Measurements from ENCODE around the gene ATP5PO.

Gene ATP5PO

DNA sequence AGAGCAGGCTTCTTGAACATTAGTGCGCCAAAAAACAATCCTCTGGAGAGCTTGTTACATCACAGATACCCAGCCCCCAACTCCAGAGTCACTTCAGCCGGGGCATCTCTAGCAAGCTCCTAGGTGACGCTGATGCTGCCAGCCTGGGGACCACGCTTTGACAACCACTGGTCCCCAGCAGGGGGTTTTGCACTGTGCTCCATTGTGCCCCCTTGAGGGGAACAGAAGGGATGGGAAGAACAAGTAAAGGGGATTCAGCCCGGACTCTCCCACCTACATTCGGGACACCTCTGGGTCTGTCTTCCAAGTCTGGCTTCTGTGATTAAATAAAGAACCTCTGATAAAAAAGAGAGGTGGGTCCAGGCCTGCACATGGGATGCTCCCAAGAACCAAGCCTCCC is 60.4 kb downstream of the ATP5PO start:
- ChIA-PET CTCF (no interaction called here), POLR2A (no interaction called here)
- TF ChIP-seq, protein P1, sequence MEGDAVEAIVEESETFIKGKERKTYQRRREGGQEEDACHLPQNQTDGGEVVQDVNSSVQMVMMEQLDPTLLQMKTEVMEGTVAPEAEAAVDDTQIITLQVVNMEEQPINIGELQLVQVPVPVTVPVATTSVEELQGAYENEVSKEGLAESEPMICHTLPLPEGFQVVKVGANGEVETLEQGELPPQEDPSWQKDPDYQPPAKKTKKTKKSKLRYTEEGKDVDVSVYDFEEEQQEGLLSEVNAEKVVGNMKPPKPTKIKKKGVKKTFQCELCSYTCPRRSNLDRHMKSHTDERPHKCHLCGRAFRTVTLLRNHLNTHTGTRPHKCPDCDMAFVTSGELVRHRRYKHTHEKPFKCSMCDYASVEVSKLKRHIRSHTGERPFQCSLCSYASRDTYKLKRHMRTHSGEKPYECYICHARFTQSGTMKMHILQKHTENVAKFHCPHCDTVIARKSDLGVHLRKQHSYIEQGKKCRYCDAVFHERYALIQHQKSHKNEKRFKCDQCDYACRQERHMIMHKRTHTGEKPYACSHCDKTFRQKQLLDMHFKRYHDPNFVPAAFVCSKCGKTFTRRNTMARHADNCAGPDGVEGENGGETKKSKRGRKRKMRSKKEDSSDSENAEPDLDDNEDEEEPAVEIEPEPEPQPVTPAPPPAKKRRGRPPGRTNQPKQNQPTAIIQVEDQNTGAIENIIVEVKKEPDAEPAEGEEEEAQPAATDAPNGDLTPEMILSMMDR (IDR thresholded peaks at IDR 0.05; ENCODE audit: control extremely low read depth, extremely low read depth, low read depth, missing control alignments) = no peak
- DNase-seq (ENCODE audit: extremely low spot score) = no peak

DNA sequence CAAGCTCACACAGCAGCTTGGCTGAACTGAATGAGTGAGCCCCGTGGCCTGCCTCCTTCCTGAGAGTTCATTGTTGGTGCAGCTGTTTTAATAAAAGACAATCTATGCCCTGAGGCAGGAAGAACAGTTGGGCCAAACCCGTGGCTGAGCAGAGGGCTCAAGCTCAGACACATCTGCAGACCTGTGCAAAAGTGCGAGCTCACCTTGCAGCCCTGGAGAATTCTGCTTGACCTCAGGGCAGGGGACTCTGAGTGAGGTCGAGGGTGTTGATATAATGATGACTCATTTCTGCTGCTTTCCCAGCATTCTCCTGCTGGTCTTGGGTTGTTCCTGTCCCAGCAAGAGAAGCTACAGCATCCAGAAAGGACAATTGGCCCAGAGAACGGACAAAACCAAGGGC is 61.0 kb downstream of the ATP5PO start:
- ChIA-PET CTCF (no interaction called here), POLR2A (no interaction called here)
- DNase-seq (ENCODE audit: extremely low spot score) = no peak
- TF ChIP-seq, protein P1 (IDR thresholded peaks at IDR 0.05; ENCODE audit: control extremely low read depth, extremely low read depth, low read depth, missing control alignments) = no peak
